Measurements from ENCODE around the gene BEND5.

BEND5 gene, protein sequence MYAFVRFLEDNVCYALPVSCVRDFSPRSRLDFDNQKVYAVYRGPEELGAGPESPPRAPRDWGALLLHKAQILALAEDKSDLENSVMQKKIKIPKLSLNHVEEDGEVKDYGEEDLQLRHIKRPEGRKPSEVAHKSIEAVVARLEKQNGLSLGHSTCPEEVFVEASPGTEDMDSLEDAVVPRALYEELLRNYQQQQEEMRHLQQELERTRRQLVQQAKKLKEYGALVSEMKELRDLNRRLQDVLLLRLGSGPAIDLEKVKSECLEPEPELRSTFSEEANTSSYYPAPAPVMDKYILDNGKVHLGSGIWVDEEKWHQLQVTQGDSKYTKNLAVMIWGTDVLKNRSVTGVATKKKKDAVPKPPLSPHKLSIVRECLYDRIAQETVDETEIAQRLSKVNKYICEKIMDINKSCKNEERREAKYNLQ

DNA sequence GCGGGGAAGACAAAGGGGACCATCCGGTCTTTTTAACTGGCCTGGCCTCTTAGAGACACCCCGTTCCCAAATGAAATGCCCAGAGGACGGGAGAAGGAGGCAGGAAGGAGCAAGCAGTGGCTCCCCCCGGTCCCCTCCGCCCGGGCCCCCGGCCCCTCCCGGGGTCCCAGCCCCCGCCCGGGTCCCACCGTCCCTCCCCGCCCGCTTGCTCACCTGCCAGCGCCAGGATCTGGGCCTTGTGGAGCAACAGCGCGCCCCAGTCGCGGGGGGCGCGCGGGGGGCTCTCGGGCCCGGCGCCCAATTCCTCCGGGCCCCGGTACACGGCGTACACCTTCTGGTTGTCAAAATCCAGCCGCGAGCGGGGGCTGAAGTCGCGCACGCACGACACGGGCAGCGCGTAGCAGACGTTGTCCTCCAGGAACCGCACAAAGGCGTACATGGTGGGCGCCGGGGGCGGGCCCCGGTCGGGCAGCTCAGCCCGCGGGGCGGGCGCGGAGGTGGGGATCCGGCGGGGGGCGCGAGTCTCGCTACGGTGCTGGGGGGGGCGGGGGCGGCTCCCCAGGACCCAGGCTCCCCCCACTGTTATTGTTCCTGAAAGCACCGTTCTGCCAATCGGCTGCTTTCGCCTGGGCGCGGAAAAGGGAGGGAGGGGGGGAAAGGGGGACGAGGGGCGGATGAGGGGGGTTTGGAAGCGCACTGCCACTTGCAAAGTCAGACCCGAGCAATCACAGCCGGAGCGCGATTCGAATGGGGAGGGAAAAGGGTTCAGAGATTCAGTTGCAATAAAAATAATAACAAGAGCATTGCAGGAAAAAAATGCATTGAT, at the start of gene BEND5:
TSS of gene BEND5 (minus strand) at position 499 of the 826 bp plus-strand sequence. CDS start at position 439, 60 bp downstream.
- DNase-seq, result peak; percentile 25

DNA sequence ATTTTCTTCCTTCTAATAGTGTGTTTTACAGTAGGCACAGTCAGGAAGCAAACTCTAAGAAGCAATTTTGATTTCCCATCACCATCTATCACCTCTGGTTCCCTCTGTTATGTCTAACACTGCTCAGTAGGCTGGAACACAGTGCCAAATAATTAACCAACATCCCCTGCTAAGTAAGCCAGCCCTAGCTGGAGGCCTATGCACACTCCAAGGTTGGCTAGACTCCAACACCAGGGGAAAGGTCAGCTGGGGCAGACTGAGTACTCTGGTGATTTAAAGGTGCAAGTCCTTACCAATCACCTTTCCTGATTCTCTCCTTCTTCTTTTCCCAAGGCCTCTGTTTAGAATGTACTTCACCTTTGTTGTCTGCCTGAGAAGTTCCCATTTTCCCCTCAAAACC, 46.5 kb upstream of the BEND5 start:
- no peak for DNase-seq

DNA sequence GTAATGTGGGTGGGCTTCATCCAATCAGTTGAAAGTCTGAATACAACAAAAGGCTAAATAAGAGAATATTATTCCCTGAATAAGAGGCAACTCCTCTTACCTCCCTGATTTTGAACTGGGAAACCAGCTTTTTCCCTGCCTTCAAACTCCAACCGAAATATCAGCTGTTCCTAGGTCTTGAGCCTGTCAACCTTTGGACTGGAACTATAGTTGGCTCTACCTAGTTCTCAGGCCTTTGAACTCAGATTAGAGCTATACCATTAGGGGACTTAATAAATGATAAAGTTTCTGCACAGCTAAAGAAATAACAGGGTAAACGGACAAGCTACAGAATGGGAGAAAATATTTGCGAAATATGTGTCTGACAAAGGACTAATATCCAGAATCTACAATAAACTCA, 43.8 kb upstream of the BEND5 start:
- DNase-seq, result no peak

DNA sequence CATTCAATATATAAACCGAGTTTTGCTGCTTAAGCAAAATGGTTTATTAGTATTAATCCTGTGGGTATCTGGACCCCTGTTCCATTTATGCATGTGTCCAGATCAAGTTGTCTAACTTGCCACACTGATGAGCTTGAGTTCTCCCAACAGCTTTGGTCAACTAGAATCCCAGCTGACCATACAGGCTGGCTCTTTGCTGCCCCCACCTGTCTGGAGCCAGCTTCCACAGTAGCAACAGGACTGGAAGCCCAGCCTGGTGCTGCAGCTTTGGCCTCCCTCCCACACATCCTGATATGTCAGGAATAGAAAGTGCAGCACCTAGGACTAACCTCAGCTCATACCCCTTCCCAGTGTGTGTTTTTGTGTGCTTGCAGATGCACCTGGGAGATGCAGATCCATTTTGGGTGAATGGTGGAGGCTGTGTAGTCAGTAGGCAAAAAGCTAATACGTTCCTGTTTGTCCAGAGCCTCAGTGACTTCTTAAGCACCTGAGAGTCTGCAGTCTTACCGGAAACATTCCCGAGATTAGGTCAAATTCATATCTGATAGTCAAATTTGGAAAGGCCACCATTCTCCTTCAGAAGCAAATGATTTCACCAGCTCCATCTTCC, 40.9 kb upstream of the BEND5 start:
- no peak for DNase-seq

DNA sequence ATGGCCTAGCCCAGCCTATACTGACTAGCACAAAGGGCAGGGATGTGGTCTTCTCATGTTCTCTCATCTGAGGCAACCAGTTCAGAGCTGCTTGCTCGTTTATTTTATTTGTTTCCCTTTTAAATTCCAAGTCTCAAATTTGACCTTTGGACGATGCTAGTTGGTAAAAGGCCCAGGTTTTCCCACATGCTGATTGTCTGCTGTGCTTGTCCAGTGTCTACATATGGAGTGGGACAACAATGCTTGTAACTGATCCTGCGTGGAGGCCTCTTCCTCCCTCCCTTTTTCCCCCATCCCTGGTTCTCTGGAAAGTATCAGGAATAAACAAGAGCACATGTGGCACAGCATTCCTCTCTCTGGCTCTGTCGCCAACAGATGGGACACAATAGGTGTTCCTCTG, 34.0 kb upstream of the BEND5 start:
- DNase-seq, result no peak

DNA sequence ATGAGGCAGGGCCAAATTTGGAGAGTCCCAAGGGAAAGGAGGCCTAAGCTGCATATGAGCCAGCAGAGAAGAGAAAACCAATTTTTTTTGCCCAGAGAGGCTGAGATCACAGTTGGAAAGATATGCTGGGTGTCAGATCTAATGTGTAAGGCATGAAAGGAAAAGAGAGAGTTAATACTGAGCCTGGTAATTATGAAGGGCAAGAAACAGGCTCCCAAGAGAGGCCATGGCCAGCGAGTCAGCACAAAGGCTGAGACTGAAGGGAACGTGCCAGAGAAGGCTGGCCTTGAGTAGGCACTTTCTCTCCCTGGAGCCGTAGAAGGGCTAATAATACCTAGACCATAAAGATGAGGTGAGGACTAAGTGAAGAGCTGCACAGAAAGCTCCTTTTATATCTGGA, 31.8 kb upstream of the BEND5 start:
- DNase-seq, result no peak

DNA sequence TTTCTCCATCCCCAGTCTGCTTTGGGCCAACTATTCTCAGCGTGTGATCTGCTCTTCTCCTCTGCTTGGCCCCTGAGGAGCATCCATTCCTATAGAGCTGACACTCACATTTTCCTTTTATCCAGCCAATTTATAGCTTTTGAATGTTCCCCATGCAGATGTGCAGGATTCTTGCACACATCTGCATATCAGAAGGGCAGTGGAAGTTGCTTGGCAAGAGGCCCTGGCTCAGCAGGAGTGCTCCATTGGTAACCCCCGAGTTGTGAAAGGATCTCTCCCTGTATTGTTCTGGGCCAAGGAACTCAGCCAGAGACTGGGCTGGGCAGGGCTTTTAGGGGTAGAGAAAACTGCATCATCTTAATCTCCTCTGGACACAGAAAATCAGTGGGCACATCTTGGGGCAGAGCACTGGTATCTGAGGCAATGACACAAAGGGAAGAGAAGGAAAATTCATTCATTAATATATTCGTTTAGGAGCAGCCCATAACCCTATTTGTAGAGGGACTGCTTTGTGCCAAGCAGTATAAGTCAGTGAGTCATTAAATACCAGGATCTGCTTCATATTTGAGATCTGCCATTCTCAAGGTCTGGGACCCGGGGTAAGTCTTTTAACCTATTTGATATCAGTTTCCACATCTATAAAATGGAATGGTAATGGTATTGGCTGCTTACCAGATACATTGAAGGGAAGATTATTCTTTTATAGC, 31.0 kb upstream of the BEND5 start:
- no peak for DNase-seq

DNA sequence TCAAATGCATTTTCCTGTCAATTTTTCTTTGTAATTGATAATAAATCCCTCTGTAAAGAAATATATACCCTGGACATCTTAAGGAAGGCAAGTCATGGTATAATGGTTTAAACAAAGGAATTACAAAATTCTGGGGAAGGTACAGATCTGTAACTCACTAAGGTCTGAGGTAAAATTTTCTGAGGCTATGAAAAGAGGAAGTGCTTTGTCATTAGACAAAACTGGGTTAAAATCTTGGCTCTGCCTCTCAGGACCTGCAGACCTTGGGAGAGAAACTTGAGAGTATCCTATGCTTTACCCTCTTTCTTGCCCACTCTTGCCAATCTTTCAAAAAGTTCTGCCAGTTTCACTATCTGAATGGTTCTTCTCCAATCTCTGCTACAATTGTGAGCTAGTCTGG, 26.8 kb upstream of the BEND5 start:
- DNase-seq, result no peak

DNA sequence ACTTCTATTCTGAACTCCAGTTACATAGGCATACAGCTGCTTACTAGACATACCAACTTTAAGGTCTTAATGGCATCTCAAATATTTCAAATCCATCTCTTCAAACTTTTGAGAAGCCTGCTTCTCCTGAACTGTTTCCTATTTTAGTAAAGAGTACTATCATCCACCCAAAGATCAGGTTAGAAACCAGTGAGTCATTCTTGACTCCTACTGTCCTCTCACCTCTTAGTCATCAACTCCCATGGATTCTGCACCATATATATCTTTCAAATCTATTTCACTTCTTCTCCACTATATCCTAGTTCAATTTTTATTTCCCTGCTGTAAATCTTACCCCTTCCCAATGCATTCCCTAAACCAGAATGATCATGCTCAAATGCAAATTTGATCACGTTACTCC, 18.1 kb upstream of the BEND5 start:
- DNase-seq, result no peak

DNA sequence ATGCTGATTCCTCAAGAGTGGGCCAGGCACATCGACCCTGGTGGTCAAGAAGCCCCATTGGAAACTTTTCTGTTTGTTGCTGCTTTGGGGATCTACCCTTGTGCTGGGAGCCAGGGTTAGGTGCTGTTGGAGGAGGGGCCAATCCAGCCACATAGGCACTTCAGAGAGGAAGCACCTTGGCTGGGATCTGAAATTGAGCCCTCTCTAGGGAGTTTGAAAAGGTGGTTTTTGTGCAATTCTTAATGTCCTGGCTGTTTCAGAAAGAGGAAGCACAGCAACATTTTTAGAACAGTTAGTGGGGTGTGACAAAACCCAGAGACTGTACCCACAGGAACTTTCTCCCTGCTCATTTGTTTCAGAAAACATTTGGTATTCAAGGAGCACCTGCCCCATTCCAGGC, 17.2 kb upstream of the BEND5 start:
- no peak for DNase-seq

DNA sequence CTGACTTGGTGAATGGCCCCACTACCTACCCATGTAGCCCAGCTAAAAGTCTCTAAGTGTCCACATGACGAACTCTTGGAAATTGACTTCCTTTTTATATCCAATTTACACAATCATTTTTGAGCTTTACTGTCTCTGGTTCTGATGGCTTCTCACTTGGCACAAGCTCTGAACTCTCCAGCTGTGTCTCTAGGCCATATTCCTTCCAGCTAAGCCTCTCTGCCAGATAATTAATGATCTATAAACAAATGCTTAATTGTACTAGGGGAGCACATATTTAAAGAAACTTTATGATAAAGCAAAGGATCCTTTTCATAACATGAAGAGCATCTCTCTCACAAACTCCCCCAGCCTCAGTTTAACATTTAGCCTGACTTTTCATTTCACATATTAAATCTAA, 16.3 kb upstream of the BEND5 start:
- DNase-seq, result no peak

DNA sequence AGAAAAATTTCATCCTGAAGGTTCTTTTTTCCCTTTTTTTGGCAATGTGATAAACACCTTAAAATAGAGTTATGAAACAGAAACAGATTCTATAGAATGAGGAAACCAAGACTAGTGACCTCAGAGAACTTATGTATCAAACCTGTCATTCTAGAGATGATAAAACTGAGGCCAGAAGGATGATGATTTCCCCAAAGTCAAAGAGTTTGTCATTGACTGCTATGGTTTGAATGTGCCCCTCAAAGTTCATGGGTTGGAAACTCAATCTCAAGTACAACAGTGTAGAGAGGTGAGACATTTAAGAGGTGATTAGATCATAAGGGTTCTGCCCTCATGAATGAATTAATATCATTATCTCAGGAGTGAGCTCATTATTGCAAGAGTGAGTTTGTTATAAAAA, 13.7 kb upstream of the BEND5 start:
- DNase-seq, result no peak

DNA sequence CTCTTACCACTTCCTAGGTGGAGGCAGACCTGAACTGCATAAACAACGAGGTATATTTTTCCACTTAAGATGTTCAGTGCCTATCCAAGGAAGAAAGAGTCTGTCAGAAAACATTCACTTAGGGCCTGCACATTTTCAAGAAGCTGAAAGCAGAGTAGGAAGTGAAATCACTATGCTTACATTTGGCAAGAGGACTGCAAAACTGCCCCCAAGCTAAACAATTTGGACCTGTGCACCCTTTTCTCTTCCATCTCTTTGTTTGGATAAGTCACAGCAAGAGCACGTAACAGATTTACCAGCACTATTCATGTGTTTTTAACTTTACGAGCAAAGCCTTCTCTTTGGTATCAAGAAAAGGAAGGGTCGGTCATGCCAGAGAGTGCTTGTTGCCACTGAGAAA, 13.2 kb upstream of the BEND5 start:
- DNase-seq, result no peak

DNA sequence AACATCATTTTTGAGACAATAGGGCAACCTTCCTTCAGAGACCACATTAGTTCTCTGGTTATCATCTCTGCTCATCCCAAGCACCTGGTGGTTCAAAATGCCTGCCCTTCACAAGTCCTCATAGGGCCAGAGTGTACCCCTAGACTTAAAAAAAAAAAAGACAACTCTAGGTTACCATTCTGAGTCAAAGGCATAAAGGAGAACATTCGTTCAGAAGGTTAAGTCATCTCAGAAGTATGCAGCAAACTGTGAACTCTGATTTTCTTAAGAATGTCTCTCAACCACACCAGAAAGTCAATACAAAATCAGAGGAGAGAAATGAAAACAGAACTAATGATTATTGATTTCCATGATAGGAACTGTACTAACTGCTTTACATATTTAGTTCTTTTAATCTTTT, 9.2 kb upstream of the BEND5 start:
- DNase-seq, result no peak

DNA sequence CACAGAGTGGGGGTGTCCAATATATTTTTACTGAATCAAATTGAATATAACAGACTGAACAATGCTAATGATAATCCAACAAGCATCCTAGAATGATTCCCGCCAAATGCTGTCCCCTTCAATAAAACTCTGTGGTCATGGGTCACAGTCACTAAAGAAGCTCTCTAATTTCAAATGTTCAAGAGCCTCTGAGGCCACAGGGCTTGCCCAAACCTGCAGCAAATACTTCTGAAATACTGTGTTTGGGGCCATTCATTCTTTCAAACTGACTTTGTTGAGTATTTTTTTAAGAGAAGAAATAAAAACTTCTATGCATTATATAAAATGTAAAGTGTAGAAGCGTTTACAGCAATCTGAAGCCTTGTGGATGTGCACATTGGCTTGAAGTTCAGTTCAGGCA, 7.6 kb upstream of the BEND5 start:
- DNase-seq, result no peak

DNA sequence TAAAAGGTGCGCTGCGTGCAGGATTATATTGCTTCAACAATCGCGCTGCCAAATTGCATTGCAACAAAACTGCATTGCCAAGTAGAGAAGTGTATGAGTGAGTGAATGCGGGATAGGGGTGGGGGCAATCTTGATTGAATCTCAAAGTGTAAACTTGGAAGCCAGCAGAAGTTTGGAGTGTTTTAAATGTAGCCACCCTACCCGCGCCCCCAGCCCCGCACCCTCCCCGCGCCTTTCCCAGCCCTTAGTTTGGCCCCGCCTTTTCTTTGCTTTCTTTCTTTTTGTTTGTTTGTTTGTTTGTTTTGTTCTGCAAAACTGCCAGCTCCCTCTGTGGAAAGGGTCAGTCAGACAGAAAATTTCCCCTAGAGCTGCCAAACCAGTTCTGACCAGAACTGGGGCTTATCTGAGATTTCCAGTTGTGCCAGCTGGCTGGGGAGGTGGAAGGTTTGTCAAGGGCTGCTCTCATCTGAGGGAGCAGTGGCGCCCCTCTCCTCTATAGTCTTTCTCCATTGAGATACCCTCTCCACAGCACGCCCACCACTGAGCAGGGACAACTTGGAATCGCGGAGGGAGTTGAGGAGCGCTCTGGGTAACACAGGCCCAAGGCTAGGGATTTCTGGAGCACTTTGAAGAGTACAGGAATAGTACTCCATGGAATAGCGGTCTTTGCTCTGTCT, 666 bp upstream of the BEND5 start:
- no peak for DNase-seq

DNA sequence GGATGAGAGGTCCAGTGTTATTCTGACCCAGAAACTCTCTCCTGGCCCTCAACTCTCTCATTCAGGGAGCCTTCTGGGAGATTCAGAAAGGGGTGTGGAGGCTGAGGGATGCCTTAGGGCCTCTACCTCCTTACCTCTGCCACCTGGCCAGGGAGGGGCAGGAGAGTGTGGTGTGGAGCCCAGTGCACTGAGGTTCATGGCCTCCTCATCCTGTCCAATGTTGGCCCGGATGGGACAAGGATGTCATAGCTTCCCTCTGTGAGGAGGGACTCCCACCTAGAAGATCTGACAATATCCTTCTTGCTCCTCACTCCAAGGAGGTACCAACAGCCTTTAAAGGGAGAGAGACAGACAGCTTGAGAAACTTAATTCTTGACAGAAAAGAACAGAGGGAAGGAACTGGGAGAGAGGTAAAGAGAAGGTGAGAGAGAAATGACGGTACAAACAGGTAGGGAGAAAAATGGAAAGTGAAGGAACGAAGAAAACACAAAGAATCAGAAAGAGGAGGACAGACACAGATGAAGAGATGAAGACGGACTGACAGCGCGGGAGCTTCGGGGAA, 779 bp downstream of the BEND5 start:
- DNase-seq, result no peak

DNA sequence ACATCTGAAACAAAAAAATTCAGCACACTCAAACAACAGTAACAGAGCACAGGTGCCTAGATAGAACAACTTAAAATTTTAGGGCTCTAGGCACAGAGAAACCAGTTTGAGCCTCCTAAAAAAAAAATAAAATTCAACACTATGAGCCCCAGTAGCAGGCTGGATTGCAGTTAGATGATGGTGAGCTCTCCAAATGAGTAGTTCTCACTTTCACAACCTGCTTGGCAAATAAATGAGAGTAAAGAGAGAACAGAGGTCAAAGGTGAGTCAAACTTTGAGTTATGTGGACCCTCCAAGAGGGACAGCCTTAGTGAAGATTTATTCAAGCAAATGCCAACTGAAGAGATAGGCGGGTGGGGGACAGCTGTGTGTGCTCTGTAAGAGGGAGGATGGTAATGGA, 3.6 kb downstream of the BEND5 start:
- DNase-seq, result no peak

DNA sequence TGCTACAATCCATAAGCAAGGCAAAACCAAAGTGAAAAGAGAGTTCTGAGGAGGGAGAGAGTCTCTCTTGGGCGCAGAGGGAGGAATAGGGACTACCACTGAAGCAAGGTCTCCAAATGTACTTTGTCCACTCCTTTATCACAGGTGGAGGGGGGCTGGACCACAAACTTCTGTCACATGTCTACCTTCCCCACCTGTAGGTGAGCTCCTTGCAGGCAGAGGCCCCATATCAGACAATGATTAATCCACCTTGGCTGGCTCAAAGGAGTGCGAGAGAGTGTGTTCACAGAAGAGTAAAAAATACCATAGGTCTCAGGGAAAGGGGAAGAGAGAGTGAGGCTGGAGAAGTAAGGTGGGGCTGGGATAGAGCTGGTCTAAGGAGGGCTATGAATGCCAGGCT, 4.5 kb downstream of the BEND5 start:
- DNase-seq, result no peak

DNA sequence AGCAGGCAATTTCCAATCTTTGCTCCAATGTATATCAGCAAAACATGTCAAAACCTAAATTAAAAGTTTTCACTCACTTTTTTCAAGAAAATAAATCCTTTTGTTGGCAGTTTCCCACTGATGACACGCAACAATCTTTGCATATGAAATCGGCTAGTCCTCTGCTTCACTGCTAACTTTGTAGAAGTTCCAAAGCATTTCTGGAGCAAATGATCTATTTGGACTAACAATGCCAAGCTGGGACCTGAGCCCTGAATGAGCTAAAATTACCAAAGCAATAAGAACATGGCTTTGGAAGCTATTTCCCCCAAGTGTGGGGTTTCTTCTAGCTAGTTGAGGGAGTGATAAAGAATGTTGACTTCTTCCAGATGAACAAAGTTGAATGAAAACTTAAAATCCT, 5.1 kb downstream of the BEND5 start:
- no peak for DNase-seq

DNA sequence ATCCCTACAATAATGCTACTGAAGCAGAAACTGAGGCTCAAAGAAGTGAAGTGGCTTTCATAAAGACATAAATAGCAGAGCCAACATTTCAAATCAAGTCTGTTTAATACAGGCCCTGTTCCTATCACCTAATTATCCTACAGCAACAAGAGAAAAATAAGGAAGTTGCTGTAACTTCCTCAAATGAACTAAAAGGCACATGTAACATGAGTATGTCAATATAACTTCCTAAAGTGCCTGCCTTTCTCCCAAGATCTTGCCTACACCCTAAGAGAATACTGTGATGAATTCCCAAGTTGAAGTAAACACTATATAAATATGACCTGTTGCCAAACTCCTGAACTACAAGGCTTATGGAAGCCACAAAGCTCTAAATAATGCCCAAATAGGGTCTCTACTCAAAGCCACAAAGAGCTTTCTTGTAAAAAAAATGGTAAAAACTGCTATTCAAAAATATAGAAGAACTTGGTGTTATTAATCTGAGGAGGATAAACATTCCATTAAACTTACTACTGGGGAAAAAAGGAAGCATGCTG, 8.6 kb downstream of the BEND5 start:
- DNase-seq, result no peak

DNA sequence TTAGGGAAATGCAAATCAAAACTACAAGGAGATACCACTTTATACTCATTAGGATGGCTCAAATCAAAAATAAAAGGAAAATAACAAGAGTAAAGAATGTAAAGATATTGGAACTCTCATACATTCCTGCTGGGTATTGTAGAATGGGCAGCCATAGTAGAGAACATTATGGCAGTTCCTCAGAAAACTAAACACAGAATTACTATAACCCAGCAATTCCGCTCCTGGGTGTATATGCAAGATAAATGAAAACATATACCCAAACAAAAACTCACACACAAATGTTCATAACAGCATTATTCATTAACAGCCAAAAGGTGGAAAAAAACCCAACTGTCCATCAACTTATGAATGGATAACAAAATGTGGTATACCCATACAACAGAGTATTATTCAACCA, 11.4 kb downstream of the BEND5 start:
- DNase-seq, result no peak

All from activated CD4-positive, alpha-beta T cell treated with anti-CD3 and anti-CD28 coated beads for 1 hour (primary cell).